GM12878 (cell line): ENCODE results near the gene DTNA. TPM values are rescaled to one million over a fixed set of nuclear protein-coding genes. Genes with fewer than 3 reads are reported as not detected.

Source experiments
- BRCA1 ChIP-seq: IDR thresholded peaks from 2 replicates; pipeline ENCODE4 v1.6.1; 2011; ENCODE audit warnings: low read depth, low read length, improper control_type of control experiment
- CHD2 ChIP-seq: IDR thresholded peaks from 2 replicates; pipeline ENCODE4 v1.6.1; 2011; ENCODE audit warnings: low read depth, low read length, improper control_type of control experiment, borderline replicate concordance
- EED ChIP-seq: sonication (generic); IDR thresholded peaks from 2 replicates; pipeline ENCODE4 v1.6.1; 2016; ENCODE audit warnings: antibody characterized with exemption, low read depth
- FOS ChIP-seq: IDR thresholded peaks from 3 replicates; pipeline ENCODE4 v1.6.1; 2011; ENCODE audit warnings: borderline replicate concordance; ENCODE audit not compliant: insufficient read length; ENCODE audit errors: extremely low read depth
- IKZF2 ChIP-seq, 2 experiments: fragments of 450-650 bp; IDR thresholded peaks; 2 replicates each; pipeline ENCODE4 v1.6.1; 2017; ENCODE audit warnings: mild to moderate bottlenecking in 2 of 2, moderate library complexity in 2 of 2
- IRF4 ChIP-seq: IDR thresholded peaks from 2 replicates; pipeline ENCODE4 v1.6.1; 2011; ENCODE audit warnings: low read depth, low read length
- JUNB ChIP-seq: IDR thresholded peaks from 2 replicates; pipeline ENCODE4 v1.6.1; 2016; ENCODE audit warnings: antibody characterized with exemption, mild to moderate bottlenecking
- MYC ChIP-seq: IDR thresholded peaks from 2 replicates; pipeline ENCODE4 v1.6.1; 2011; ENCODE audit warnings: mild to moderate bottlenecking, low read length, moderate library complexity, inconsistent platforms; ENCODE audit not compliant: insufficient read depth, insufficient replicate concordance, insufficient read length, severe bottlenecking
- NBN ChIP-seq: fragments of 450-650 bp; IDR thresholded peaks from 2 replicates; pipeline ENCODE4 v1.6.1; 2016
- RAD21 ChIP-seq: IDR thresholded peaks from 2 replicates; pipeline ENCODE4 v1.6.1; 2011; ENCODE audit warnings: mild to moderate bottlenecking, low read depth, low read length, moderate library complexity; ENCODE audit not compliant: insufficient read depth
- RAD51 ChIP-seq: fragments of 450-650 bp; IDR thresholded peaks from 2 replicates; pipeline ENCODE4 v1.6.1; 2016; ENCODE audit warnings: moderate library complexity, mild to moderate bottlenecking, inconsistent platforms
- RUNX3 ChIP-seq: IDR thresholded peaks from 2 replicates; pipeline ENCODE4 v1.6.1; 2012; ENCODE audit warnings: low read length, inconsistent platforms
- SIN3A ChIP-seq: IDR thresholded peaks from 2 replicates; pipeline ENCODE4 v1.6.1; 2012; ENCODE audit warnings: low read depth, low read length, improper control_type of control experiment
- SMC3 ChIP-seq: IDR thresholded peaks from 2 replicates; pipeline ENCODE4 v1.6.1; 2011; ENCODE audit warnings: low read length, improper control_type of control experiment, borderline replicate concordance
- YY1 ChIP-seq: IDR thresholded peaks from 2 replicates; pipeline ENCODE4 v1.6.1; 2011; ENCODE audit warnings: low read depth, mild to moderate bottlenecking, low read length
- ZNF217 ChIP-seq: fragments of 450-650 bp; IDR thresholded peaks from 2 replicates; pipeline ENCODE4 v1.6.1; 2017; ENCODE audit warnings: antibody characterized with exemption, mild to moderate bottlenecking
- polyA plus RNA-seq, 11 experiments: library from polyadenylated mRNA; depleted of rRNA in 4 of 11; unstranded in 6 of 11; stranded (reverse) in 5 of 11; fragments of >200 nt; fragmentation: Nextera tagmentation in 4 of 11; fragmentation: Illumina TruSeq in 1 of 11; extraction: Ambion mirVana in 4 of 11; extraction: Trizol in 1 of 11; gene quantifications; 1 replicate in 1 of 11; 2 replicates in 10 of 11; pipeline versions ENCODE4 v1.2.1 to v1.2.3, GENCODE V29; 2011 to 2016; ENCODE audit warnings: inconsistent platforms in 2 of 11, missing spikeins in 2 of 11, low read depth in 1 of 11
- total RNA-seq, 4 experiments: library from RNA; depleted of rRNA in 3 of 4; stranded (reverse); fragments of >200 nt in 3 of 4; fragmentation: Illumina TruSeq in 1 of 4; extraction: Trizol in 1 of 4; gene quantifications; 2 replicates each; pipeline versions ENCODE4 v1.2.1 to v1.2.3, GENCODE V29; 2013 to 2021
- TF ChIP-seq, protein P1 (sequence below): fragments of 450-650 bp; IDR thresholded peaks from 2 replicates; pipeline ENCODE4 v1.6.1; 2017; ENCODE audit warnings: mild to moderate bottlenecking, moderate library complexity
- TF ChIP-seq, protein P2 (sequence below): fragments of 450-650 bp; formaldehyde crosslinking; IDR thresholded peaks from 2 replicates; pipeline ENCODE4 v1.5.0; 2022; ENCODE audit warnings: mild to moderate bottlenecking, missing genetic modification characterization
- TF ChIP-seq, protein P3 (sequence below): fragments of 450-650 bp; IDR thresholded peaks from 2 replicates; pipeline ENCODE4 v1.6.1; 2014; ENCODE audit warnings: mild to moderate bottlenecking
- TF ChIP-seq, protein P4 (sequence below): fragments of 450-650 bp; IDR thresholded peaks from 2 replicates; pipeline ENCODE4 v1.6.1; 2017; ENCODE audit warnings: borderline replicate concordance
- TF ChIP-seq, protein P5 (sequence below): IDR thresholded peaks from 2 replicates; pipeline ENCODE4 v1.6.1; 2012; ENCODE audit warnings: low read depth, low read length, improper control_type of control experiment

Gene DTNA
- total and polyA plus RNA-seq, 10 of the 15 experiments (the other 5 are each of a cell fraction or from before 2014, with no cell fraction given): 0.26 to 8.6 (median 0.53) TPM

DNA sequence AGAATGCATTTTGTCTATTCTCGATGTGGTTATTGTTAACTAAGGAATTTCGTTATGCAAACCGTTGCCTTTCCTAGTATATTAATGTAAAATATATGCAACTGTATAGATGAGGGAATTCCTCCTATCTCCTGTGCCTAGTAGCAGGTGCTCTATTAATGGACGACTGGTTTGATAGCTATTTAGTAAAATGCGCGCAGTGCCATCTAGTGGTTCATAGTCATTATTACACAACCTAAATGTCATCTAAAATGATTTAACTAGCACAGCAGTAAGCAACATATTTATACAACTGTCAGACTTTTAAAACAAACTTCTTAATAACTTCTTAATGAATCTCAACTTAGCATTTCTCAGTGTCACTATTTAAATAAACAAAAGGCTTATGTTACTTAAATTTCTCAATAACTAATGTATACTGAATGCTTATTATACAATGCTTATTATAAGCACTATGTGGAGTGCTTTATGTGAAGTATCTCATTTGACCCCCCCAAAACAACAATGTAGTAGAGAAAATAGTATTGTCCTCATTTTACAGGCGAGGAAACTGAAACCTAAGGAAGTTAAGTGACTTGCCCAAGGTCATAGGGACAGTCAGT is 77.9 kb downstream of the DTNA start (continued):
- TF ChIP-seq, protein P1, sequence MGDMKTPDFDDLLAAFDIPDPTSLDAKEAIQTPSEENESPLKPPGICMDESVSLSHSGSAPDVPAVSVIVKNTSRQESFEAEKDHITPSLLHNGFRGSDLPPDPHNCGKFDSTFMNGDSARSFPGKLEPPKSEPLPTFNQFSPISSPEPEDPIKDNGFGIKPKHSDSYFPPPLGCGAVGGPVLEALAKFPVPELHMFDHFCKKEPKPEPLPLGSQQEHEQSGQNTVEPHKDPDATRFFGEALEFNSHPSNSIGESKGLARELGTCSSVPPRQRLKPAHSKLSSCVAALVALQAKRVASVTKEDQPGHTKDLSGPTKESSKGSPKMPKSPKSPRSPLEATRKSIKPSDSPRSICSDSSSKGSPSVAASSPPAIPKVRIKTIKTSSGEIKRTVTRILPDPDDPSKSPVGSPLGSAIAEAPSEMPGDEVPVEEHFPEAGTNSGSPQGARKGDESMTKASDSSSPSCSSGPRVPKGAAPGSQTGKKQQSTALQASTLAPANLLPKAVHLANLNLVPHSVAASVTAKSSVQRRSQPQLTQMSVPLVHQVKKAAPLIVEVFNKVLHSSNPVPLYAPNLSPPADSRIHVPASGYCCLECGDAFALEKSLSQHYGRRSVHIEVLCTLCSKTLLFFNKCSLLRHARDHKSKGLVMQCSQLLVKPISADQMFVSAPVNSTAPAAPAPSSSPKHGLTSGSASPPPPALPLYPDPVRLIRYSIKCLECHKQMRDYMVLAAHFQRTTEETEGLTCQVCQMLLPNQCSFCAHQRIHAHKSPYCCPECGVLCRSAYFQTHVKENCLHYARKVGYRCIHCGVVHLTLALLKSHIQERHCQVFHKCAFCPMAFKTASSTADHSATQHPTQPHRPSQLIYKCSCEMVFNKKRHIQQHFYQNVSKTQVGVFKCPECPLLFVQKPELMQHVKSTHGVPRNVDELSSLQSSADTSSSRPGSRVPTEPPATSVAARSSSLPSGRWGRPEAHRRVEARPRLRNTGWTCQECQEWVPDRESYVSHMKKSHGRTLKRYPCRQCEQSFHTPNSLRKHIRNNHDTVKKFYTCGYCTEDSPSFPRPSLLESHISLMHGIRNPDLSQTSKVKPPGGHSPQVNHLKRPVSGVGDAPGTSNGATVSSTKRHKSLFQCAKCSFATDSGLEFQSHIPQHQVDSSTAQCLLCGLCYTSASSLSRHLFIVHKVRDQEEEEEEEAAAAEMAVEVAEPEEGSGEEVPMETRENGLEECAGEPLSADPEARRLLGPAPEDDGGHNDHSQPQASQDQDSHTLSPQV: 0 out of 2 replicates have a peak, but pooled peaks have one; percentile 13
- no peak for TF ChIP-seq RAD51
- no peak for TF ChIP-seq MYC
- no peak for TF ChIP-seq ZNF217
- no peak for TF ChIP-seq JUNB
- TF ChIP-seq, protein P2, sequence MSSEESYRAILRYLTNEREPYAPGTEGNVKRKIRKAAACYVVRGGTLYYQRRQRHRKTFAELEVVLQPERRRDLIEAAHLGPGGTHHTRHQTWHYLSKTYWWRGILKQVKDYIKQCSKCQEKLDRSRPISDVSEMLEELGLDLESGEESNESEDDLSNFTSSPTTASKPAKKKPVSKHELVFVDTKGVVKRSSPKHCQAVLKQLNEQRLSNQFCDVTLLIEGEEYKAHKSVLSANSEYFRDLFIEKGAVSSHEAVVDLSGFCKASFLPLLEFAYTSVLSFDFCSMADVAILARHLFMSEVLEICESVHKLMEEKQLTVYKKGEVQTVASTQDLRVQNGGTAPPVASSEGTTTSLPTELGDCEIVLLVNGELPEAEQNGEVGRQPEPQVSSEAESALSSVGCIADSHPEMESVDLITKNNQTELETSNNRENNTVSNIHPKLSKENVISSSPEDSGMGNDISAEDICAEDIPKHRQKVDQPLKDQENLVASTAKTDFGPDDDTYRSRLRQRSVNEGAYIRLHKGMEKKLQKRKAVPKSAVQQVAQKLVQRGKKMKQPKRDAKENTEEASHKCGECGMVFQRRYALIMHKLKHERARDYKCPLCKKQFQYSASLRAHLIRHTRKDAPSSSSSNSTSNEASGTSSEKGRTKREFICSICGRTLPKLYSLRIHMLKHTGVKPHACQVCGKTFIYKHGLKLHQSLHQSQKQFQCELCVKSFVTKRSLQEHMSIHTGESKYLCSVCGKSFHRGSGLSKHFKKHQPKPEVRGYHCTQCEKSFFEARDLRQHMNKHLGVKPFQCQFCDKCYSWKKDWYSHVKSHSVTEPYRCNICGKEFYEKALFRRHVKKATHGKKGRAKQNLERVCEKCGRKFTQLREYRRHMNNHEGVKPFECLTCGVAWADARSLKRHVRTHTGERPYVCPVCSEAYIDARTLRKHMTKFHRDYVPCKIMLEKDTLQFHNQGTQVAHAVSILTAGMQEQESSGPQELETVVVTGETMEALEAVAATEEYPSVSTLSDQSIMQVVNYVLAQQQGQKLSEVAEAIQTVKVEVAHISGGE (CRISPR knock-in tag): no peak
- TF ChIP-seq, protein P3, sequence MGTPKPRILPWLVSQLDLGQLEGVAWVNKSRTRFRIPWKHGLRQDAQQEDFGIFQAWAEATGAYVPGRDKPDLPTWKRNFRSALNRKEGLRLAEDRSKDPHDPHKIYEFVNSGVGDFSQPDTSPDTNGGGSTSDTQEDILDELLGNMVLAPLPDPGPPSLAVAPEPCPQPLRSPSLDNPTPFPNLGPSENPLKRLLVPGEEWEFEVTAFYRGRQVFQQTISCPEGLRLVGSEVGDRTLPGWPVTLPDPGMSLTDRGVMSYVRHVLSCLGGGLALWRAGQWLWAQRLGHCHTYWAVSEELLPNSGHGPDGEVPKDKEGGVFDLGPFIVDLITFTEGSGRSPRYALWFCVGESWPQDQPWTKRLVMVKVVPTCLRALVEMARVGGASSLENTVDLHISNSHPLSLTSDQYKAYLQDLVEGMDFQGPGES: no peak
- no peak for TF ChIP-seq FOS
- no peak for TF ChIP-seq EED
- no peak for TF ChIP-seq BRCA1
- TF ChIP-seq, protein P4, sequence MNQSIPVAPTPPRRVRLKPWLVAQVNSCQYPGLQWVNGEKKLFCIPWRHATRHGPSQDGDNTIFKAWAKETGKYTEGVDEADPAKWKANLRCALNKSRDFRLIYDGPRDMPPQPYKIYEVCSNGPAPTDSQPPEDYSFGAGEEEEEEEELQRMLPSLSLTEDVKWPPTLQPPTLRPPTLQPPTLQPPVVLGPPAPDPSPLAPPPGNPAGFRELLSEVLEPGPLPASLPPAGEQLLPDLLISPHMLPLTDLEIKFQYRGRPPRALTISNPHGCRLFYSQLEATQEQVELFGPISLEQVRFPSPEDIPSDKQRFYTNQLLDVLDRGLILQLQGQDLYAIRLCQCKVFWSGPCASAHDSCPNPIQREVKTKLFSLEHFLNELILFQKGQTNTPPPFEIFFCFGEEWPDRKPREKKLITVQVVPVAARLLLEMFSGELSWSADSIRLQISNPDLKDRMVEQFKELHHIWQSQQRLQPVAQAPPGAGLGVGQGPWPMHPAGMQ: no peak
- TF ChIP-seq NBN: no peak
- TF ChIP-seq, protein P5, sequence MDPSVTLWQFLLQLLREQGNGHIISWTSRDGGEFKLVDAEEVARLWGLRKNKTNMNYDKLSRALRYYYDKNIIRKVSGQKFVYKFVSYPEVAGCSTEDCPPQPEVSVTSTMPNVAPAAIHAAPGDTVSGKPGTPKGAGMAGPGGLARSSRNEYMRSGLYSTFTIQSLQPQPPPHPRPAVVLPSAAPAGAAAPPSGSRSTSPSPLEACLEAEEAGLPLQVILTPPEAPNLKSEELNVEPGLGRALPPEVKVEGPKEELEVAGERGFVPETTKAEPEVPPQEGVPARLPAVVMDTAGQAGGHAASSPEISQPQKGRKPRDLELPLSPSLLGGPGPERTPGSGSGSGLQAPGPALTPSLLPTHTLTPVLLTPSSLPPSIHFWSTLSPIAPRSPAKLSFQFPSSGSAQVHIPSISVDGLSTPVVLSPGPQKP: no peak
- no peak for TF ChIP-seq IKZF2 (IDR thresholded peaks at IDR 0.05)
- TF ChIP-seq CHD2: no peak
- no peak for TF ChIP-seq IRF4
- TF ChIP-seq SMC3: peak; percentile 59; the same call in 1 of the 2 replicates
- TF ChIP-seq RAD21: peak; percentile 81
- 0 out of 2 replicates have a peak, but pooled peaks have one; percentile 44 for TF ChIP-seq YY1
- no peak for TF ChIP-seq SIN3A
- no peak for TF ChIP-seq RUNX3
